Kidney epithelial cell (primary cell): ENCODE data around the gene DGKG. TPM values are rescaled to one million over a fixed set of nuclear protein-coding genes. Genes with fewer than 3 reads are reported as not detected.

Source experiments
- DNase-seq: peaks from one replicate; pipeline ENCODE4 v3.0.0-alpha.2; 2010; ENCODE audit warnings: low read depth
- H3K27me3 ChIP-seq: 2 replicates; pipeline ENCODE4 v1.6.0; 2011; ENCODE audit warnings: low read length; ENCODE audit not compliant: control insufficient read depth, insufficient read depth
- H3K36me3 ChIP-seq: 2 replicates; pipeline ENCODE4 v1.5.1; 2011; ENCODE audit warnings: low read length; ENCODE audit not compliant: control insufficient read depth, insufficient read depth
- H3K4me3 ChIP-seq: 2 replicates; pipeline ENCODE4 v1.5.1; 2011; ENCODE audit warnings: low read depth, mild to moderate bottlenecking, control low read depth, low read length
- CTCF ChIP-seq: IDR thresholded peaks from 2 replicates; pipeline ENCODE4 v1.5.1; 2011; ENCODE audit warnings: mild to moderate bottlenecking, moderate library complexity, low read length, control low read depth, inconsistent platforms; ENCODE audit not compliant: insufficient read depth, poor library complexity, severe bottlenecking
- total RNA-seq: library from RNA; depleted of rRNA; stranded (reverse); fragments of >200 nt; gene quantifications from 2 replicates; pipeline ENCODE4 v1.2.3, GENCODE V29; 2015

Gene DGKG
- total RNA-seq, 1 donor from 2014 or later = 0.04 TPM

- H3K27me3 ChIP-seq = peaks cover 4% of the 10 kb centered on the region
- H3K36me3 ChIP-seq = no peaks in the 10 kb centered on the region
- no peak for TF ChIP-seq CTCF
- no peak for DNase-seq
- no peak overlapping the region for H3K4me3 ChIP-seq
These were observed 20.3 kb upstream of the DGKG start for GRCh38 chr3:186382217-186382885.

GRCh38 chr3:186381424-186382216 is 19.6 kb upstream of the DGKG start:
- TF ChIP-seq CTCF = no peak
- Histone ChIP-seq H3K4me3 (no peak overlapping the region), H3K36me3 (no peaks in the 10 kb centered on the region), H3K27me3 (peaks cover 4% of the 10 kb centered on the region)
- DNase-seq = no peak

- peaks cover 2% of the 10 kb centered on the region for H3K27me3 ChIP-seq
- H3K4me3 ChIP-seq = no peak overlapping the region
- no peak for TF ChIP-seq CTCF
- H3K36me3 ChIP-seq = no peaks in the 10 kb centered on the region
- DNase-seq = no peak
These were observed 18.8 kb upstream of the DGKG start for GRCh38 chr3:186380622-186381380.

GRCh38 chr3:186375443-186375842 is 13.4 kb upstream of the DGKG start:
- no peak for TF ChIP-seq CTCF
- H3K27me3 ChIP-seq = no peaks in the 10 kb centered on the region
- no peak for DNase-seq

GRCh38 chr3:186374376-186374775 is 12.3 kb upstream of the DGKG start:
- H3K4me3 ChIP-seq = no peak overlapping the region
- no peak for TF ChIP-seq CTCF
- DNase-seq = no peak
- no peaks in the 10 kb centered on the region for H3K36me3 ChIP-seq
- no peaks in the 10 kb centered on the region for H3K27me3 ChIP-seq

More at GRCh38 chr3:186375443-186375842, 13.4 kb upstream of the DGKG start:
- no peaks in the 10 kb centered on the region for H3K36me3 ChIP-seq
- H3K4me3 ChIP-seq = no peak overlapping the region
